Testis (tissue), 3 donors: ENCODE data around the gene IL16. TPM values are rescaled to one million over a fixed set of nuclear protein-coding genes. Genes with fewer than 3 reads are reported as not detected.

Experiments
- DNase-seq: peaks from one replicate; pipeline ENCODE4 v3.0.0-alpha.2; 2019
- H3K27ac ChIP-seq, 2 donors: fragments of 200-600 bp; sonication (generic); one replicate each; pipeline ENCODE4 v1.5.1; 2019
- H3K27me3 ChIP-seq: fragments of 200-600 bp; sonication (generic); one replicate; pipeline ENCODE4 v1.5.1; 2019
- H3K36me3 ChIP-seq: fragments of 200-600 bp; sonication (generic); one replicate; pipeline ENCODE4 v1.5.1; 2017; ENCODE audit warnings: low read depth; ENCODE audit errors: missing control alignments
- H3K4me1 ChIP-seq: fragments of 200-600 bp; sonication (generic); one replicate; pipeline ENCODE4 v1.5.1; 2019
- H3K4me3 ChIP-seq, 2 donors: fragments of 200-600 bp; sonication (generic); one replicate each; pipeline ENCODE4 v1.5.1; 2017 to 2019
- H3K9me3 ChIP-seq: fragments of 200-600 bp; sonication (generic); one replicate; pipeline ENCODE4 v1.5.1; 2017
- POLR2A ChIP-seq: fragments of 450-650 bp; IDR thresholded peaks from one replicate; pipeline ENCODE4 v1.6.1; 2017; ENCODE audit warnings: antibody characterized with exemption, mild to moderate bottlenecking, moderate library complexity
- WGBS, 2 donors: methylation state at CpG; one replicate each; pipeline ENCODE4 v1.1.5; 2018; 5-methylcytosine and 5-hydroxymethylcytosine counted together
- intact Hi-C: fragments of 100-400 bp; cut with DNase I; formaldehyde crosslinking; loops from one replicate; pipeline ENCODE4 v1.15.1; 2023; ENCODE audit warnings: low total_unique reads
- polyA plus RNA-seq: library from polyadenylated mRNA; stranded (reverse); fragments of 350-450 nt; fragmentation: Illumina TruSeq; extraction: RNeasy Lipid Tissue Mini Kit (QIAGEN cat#74804); gene quantifications from one replicate; pipeline ENCODE4 v1.2.3, GENCODE V29; 2014; ENCODE audit warnings: low read depth, low replicate concordance; ENCODE audit not compliant: insufficient read depth
- total RNA-seq, 2 donors: library from RNA; depleted of rRNA; stranded (reverse); fragments of >200 nt; gene quantifications; one replicate each; pipeline ENCODE4 v1.2.3, GENCODE V29; 2016
- TF ChIP-seq, protein P1 (sequence below), 3 experiments: fragments of 450-650 bp in 2 of 3; fragments of 200-600 bp in 1 of 3; sonication (generic) in 1 of 3; IDR thresholded peaks; one replicate each; pipeline ENCODE4 v1.5.1; 2016 to 2019; ENCODE audit warnings: antibody characterized with exemption in 3 of 3, mild to moderate bottlenecking in 2 of 3, moderate library complexity in 1 of 3

IL16 gene
- total and polyA plus RNA-seq, 3 donors from 2014 or later, result 13.1 to 17.6 (median 14.9) TPM

GRCh38 chr15:81189583-81190283, 6.9 kb upstream of the IL16 start:
- H3K27me3 ChIP-seq, result no peaks in the 10 kb centered on the region
- H3K27ac ChIP-seq, result peak overlapping the region; percentile 50 to 81
- no peak overlapping the region for H3K4me3 ChIP-seq
- peak; percentile 59 for DNase-seq
- no peaks in the 10 kb centered on the region for H3K9me3 ChIP-seq
- peaks cover 12% of the 10 kb centered on the region for H3K4me1 ChIP-seq
- intact Hi-C loops, result no loop called here
- 44 to 55% methylated on average over 11 of the region's 11 CpGs for WGBS, 2 donors
- no peaks in the 10 kb centered on the region for H3K36me3 ChIP-seq
- TF ChIP-seq, protein P1, sequence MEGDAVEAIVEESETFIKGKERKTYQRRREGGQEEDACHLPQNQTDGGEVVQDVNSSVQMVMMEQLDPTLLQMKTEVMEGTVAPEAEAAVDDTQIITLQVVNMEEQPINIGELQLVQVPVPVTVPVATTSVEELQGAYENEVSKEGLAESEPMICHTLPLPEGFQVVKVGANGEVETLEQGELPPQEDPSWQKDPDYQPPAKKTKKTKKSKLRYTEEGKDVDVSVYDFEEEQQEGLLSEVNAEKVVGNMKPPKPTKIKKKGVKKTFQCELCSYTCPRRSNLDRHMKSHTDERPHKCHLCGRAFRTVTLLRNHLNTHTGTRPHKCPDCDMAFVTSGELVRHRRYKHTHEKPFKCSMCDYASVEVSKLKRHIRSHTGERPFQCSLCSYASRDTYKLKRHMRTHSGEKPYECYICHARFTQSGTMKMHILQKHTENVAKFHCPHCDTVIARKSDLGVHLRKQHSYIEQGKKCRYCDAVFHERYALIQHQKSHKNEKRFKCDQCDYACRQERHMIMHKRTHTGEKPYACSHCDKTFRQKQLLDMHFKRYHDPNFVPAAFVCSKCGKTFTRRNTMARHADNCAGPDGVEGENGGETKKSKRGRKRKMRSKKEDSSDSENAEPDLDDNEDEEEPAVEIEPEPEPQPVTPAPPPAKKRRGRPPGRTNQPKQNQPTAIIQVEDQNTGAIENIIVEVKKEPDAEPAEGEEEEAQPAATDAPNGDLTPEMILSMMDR (IDR thresholded peaks at IDR 0.05), result no peak

- 65% methylated on average over 3 of the region's 3 CpGs for WGBS, 2 donors
- Histone ChIP-seq H3K4me3 (no peak overlapping the region), H3K27me3 (no peaks in the 10 kb centered on the region), H3K9me3 (no peaks in the 10 kb centered on the region), H3K36me3 (no peaks in the 10 kb centered on the region), H3K4me1 (peaks cover 20% of the 10 kb centered on the region), H3K27ac (peak overlapping the region; percentile 74 to 81)
- intact Hi-C loops, result no loop called here
- no peak for DNase-seq
- TF ChIP-seq POLR2A, result no peak
- TF ChIP-seq, protein P1 (IDR thresholded peaks at IDR 0.05), result no peak
Measured at GRCh38 chr15:81190922-81191507, 5.7 kb upstream of the IL16 start.

- intact Hi-C loops, result no loop called here
- Histone ChIP-seq H3K36me3 (no peaks in the 10 kb centered on the region), H3K27ac (peak overlapping the region; percentile 74 to 81), H3K9me3 (no peaks in the 10 kb centered on the region), H3K27me3 (no peaks in the 10 kb centered on the region), H3K4me1 (peaks cover 20% of the 10 kb centered on the region), H3K4me3 (no peak overlapping the region)
- DNase-seq, result no peak
- 75 to 85% methylated on average over 3 of the region's 3 CpGs for WGBS, 2 donors
- TF ChIP-seq, protein P1 (IDR thresholded peaks at IDR 0.05), result no peak
Measured at GRCh38 chr15:81191701-81192100, 5.0 kb upstream of the IL16 start.

GRCh38 chr15:81194723-81195122, 2.0 kb upstream of the IL16 start:
- no peaks in the 10 kb centered on the region for H3K27me3 ChIP-seq
- WGBS, 2 donors, result 86 to 89% methylated on average over 5 of the region's 5 CpGs
- TF ChIP-seq POLR2A, result no peak
- no peaks in the 10 kb centered on the region for H3K9me3 ChIP-seq
- no peak overlapping the region for H3K4me3 ChIP-seq
- peaks cover 18% of the 10 kb centered on the region for H3K4me1 ChIP-seq
- no peak overlapping the region for H3K27ac ChIP-seq
- no peak for DNase-seq
- intact Hi-C loops, result no loop called here
- H3K36me3 ChIP-seq, result no peaks in the 10 kb centered on the region

GRCh38 chr15:81195339-81195864, 1.3 kb upstream of the IL16 start:
- TF ChIP-seq, protein P1 (IDR thresholded peaks at IDR 0.05), result no peak
- TF ChIP-seq POLR2A, result no peak
- Histone ChIP-seq H3K27me3 (no peaks in the 10 kb centered on the region), H3K9me3 (no peaks in the 10 kb centered on the region), H3K4me1 (peaks cover 11% of the 10 kb centered on the region), H3K27ac (peak overlapping the region in 1 of 2 donors; percentile 28), H3K36me3 (no peaks in the 10 kb centered on the region), H3K4me3 (no peak overlapping the region)
- intact Hi-C loops, result no loop called here
- no peak for DNase-seq
- WGBS, 2 donors, result 55 to 66% methylated on average over 8 of the region's 8 CpGs
